Nephron (organoid): Measurements from ENCODE around the gene CCDC196.

Source experiments
- H3K27ac Mint-ChIP-seq, 3 experiments: 2 replicates each; pipeline ENCODE4 v1.8.0; 2020; ENCODE audit warnings: mixed read lengths in 3 of 3, mild to moderate bottlenecking in 2 of 3, moderate library complexity in 1 of 3
- H3K27me3 Mint-ChIP-seq: 2 replicates; pipeline ENCODE4 v1.8.0; 2021; ENCODE audit warnings: low read depth, mild to moderate bottlenecking, moderate library complexity, mixed read lengths
- H3K36me3 Mint-ChIP-seq: 2 replicates; pipeline ENCODE4 v1.8.0; 2020; ENCODE audit warnings: low read depth, mixed read lengths
- H3K4me1 Mint-ChIP-seq: 2 replicates; pipeline ENCODE4 v1.8.0; 2020; ENCODE audit warnings: mixed read lengths
- H3K4me3 Mint-ChIP-seq, 3 experiments: 2 replicates each; pipeline ENCODE4 v1.8.0; 2020; ENCODE audit warnings: mild to moderate bottlenecking in 3 of 3, mixed read lengths in 3 of 3, moderate library complexity in 2 of 3
- H3K9me3 Mint-ChIP-seq: 2 replicates; pipeline ENCODE4 v1.8.0; 2020; ENCODE audit warnings: mixed read lengths
- TF ChIP-seq, protein P1 (sequence below), 3 experiments: fragments of 200-600 bp; sonication (generic); IDR thresholded peaks; one replicate each; pipeline ENCODE4 v1.5.0; 2021; ENCODE audit warnings: antibody characterized with exemption in 3 of 3; ENCODE audit not compliant: unreplicated experiment in 3 of 3

CCDC196 gene

DNA sequence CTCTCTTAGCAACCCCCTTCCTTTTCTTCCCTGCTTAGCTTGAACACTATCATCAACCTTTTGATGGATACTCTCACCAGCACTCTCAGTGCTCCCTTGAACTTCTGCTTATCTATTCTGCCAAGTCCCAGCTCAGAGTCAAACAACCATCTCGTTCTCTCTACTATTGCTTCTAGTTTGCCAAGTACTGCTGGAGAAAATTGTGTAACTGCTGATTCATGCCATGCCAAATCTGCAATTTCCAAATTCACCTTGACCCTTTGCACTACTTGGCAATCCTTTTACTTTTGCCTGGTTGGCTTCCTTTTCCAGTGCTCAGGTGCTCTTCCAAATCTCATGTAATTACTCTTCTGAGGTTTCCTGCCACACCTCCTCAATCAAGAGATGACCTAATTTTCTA lies 2.8 kb upstream of the CCDC196 start:
- Mint-ChIP-seq H3K27me3 (no peaks in the 10 kb centered on the region), H3K4me1 (peaks cover 11% of the 10 kb centered on the region), H3K4me3 (no peak overlapping the region), H3K9me3 (no peaks in the 10 kb centered on the region), H3K36me3 (no peaks in the 10 kb centered on the region), H3K27ac (no peak overlapping the region)
- TF ChIP-seq, protein P1, sequence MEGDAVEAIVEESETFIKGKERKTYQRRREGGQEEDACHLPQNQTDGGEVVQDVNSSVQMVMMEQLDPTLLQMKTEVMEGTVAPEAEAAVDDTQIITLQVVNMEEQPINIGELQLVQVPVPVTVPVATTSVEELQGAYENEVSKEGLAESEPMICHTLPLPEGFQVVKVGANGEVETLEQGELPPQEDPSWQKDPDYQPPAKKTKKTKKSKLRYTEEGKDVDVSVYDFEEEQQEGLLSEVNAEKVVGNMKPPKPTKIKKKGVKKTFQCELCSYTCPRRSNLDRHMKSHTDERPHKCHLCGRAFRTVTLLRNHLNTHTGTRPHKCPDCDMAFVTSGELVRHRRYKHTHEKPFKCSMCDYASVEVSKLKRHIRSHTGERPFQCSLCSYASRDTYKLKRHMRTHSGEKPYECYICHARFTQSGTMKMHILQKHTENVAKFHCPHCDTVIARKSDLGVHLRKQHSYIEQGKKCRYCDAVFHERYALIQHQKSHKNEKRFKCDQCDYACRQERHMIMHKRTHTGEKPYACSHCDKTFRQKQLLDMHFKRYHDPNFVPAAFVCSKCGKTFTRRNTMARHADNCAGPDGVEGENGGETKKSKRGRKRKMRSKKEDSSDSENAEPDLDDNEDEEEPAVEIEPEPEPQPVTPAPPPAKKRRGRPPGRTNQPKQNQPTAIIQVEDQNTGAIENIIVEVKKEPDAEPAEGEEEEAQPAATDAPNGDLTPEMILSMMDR (IDR thresholded peaks at IDR 0.05; ENCODE audit: unreplicated experiment in 3 of 3), result no peak

- H3K9me3 Mint-ChIP-seq, result no peaks in the 10 kb centered on the region
- TF ChIP-seq, protein P1 (IDR thresholded peaks at IDR 0.05; ENCODE audit: unreplicated experiment in 3 of 3), result no peak
- H3K27me3 Mint-ChIP-seq, result no peaks in the 10 kb centered on the region
- no peaks in the 10 kb centered on the region for H3K36me3 Mint-ChIP-seq
- peaks cover 11% of the 10 kb centered on the region for H3K4me1 Mint-ChIP-seq
- no peak overlapping the region for H3K4me3 Mint-ChIP-seq
- H3K27ac Mint-ChIP-seq, result no peak overlapping the region
Observed at GRCh38 chr14:66485029-66485428, 1.1 kb upstream of the CCDC196 start.

DNA sequence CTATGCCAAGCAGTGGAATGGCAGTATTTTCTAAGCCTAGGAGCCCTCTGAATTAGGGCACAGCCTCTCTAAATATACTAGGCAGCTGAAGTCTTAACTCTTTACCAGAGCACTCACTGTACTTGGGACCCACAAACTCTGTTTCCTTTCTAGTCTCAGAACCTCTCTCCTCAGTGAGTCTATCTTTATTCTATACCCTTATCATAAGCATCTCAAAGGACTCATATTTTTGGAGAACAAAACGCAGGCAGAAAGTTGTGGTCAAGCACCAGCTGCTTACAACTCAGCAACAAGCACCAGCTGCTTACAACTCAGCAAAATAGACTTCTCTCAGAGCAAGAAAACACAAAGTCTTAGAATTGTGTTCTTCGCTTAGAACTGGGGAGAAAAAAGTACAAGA lies 993 bp downstream of the CCDC196 start:
- H3K27ac Mint-ChIP-seq, result peak overlapping the region in 2 of 3 experiments; percentile 58 to 77

DNA sequence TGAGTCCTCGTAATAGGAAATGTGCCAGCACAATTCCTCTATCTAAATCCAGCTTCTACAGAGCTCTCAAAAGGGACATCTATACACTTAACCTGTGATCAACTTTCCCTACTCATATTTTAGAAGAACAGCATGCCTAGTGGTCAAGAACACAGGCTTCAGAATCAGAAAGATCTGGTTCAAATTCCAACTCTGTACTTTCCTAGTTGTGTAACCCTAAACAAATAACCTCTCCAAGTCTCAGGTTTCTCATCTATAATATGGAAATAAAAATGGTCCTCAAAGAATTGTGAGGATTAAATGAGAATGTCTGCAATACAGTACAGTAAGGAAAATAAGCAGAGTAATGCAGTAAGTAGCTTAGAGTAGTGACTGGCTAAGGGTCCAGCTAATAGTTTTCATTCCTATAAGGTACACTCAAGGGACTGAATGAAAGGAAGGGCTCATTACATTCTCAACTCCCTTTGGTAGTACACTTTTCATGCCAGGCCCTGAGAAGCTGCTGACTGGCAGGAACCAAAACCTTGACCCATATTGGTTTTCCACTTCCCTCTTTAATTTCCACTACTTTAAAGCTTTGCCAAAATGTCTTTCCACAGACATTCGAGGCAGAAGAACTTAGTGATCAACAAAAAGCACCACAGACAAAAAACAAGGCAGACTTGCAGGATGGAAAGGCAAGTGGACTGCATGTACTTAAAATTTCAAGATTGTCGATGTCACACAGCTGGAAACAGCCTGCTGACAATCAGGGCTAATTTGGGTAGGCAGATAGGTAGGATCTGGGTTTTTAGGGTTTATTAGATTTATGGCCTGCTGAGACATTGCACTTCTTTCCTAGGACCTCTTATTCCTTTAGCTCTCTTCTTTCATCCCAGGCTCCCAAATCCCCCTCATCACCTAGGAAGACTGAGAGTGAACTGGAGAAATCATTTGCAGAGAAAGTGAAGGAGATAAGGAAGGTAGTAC lies 4.3 kb downstream of the CCDC196 start:
- Mint-ChIP-seq H3K4me1 (peaks cover 16% of the 10 kb centered on the region), H3K4me3 (no peak overlapping the region), H3K27ac (no peak overlapping the region), H3K36me3 (no peaks in the 10 kb centered on the region), H3K9me3 (no peaks in the 10 kb centered on the region), H3K27me3 (no peaks in the 10 kb centered on the region)
- TF ChIP-seq, protein P1 (IDR thresholded peaks at IDR 0.05; ENCODE audit: unreplicated experiment in 3 of 3), result no peak

More for the DNA sequence above, 993 bp downstream of the CCDC196 start:
- no peaks in the 10 kb centered on the region for H3K9me3 Mint-ChIP-seq
- peaks cover 11% of the 10 kb centered on the region for H3K4me1 Mint-ChIP-seq
- TF ChIP-seq, protein P1 (IDR thresholded peaks at IDR 0.05; ENCODE audit: unreplicated experiment in 3 of 3), result no peak
- no peaks in the 10 kb centered on the region for H3K27me3 Mint-ChIP-seq
- H3K4me3 Mint-ChIP-seq, result no peak overlapping the region
- H3K36me3 Mint-ChIP-seq, result no peaks in the 10 kb centered on the region

GRCh38 chr14:66493750-66494149 lies 7.6 kb downstream of the CCDC196 start:
- TF ChIP-seq, protein P1 (IDR thresholded peaks at IDR 0.05; ENCODE audit: unreplicated experiment in 3 of 3), result no peak
- Mint-ChIP-seq H3K9me3 (no peaks in the 10 kb centered on the region), H3K36me3 (no peaks in the 10 kb centered on the region), H3K4me3 (no peak overlapping the region), H3K27ac (no peak overlapping the region), H3K27me3 (no peaks in the 10 kb centered on the region), H3K4me1 (peaks cover 25% of the 10 kb centered on the region)
